Measurements from ENCODE around the gene DUOX2. TPM values are rescaled to one million over a fixed set of nuclear protein-coding genes. Genes with fewer than 3 reads are reported as not detected.
"Not testable (repeated sequence)": the region's sequence is repeated elsewhere in the genome, so short reads cannot be mapped to it uniquely, and the experiment has no call there.

Gene DUOX2
- total RNA-seq, 2 experiments from 2014 or later = 0.02 TPM; not detected in 1

DNA sequence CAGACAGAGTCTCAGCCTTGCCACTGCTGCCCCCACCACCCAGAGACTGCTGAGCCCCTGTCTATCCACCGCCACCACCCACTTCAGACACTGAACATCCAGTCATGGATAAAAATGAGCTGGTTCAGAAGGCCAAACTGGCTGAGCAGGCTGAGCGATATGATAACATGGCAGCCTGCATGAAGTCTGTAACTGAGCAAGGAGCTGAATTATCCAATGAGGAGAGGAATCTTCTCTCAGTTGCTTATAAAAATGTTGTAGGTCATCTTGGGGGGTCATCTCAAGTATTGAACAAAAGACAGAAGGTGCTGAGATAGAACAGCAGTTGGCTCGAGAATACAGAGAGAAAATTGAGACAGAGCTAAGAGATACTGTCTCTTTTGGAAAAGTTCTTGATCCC is 61.3 kb downstream of the DUOX2 start:
- CTCF ChIA-PET = not testable (repeated sequence)
- H3K9me3 Mint-ChIP-seq = peaks cover 19% of the 10 kb centered on the region

GRCh38 chr15:45050587-45050986 is 63.4 kb downstream of the DUOX2 start:
- ChIA-PET POLR2A (no interaction called here), CTCF (no interaction called here)
- Mint-ChIP-seq H3K27me3 (no peaks in the 10 kb centered on the region), H3K4me1 (no peaks in the 10 kb centered on the region), H3K4me3 (no peak overlapping the region), H3K27ac (no peak overlapping the region), H3K9me3 (peaks cover 19% of the 10 kb centered on the region), H3K36me3 (ENCODE audit: low read depth) (peaks cover 33% of the 10 kb centered on the region)
- no peak for DNase-seq

More for the DNA sequence above, 61.3 kb downstream of the DUOX2 start:
- H3K27me3 Mint-ChIP-seq, DNase-seq, POLR2A ChIA-PET, H3K4me3 Mint-ChIP-seq, H3K27ac Mint-ChIP-seq, H3K4me1 Mint-ChIP-seq: not testable (repeated sequence)
- H3K36me3 Mint-ChIP-seq (ENCODE audit: low read depth) = peaks cover 29% of the 10 kb centered on the region

- ChIA-PET POLR2A (no interaction called here), CTCF (interaction anchor here (0.6 kb wide), 1 partner anchor 208 kb away, joined by 3 read pairs; no protein-coding TSS in a partner anchor)
- peaks cover 30% of the 10 kb centered on the region for H3K36me3 Mint-ChIP-seq (ENCODE audit: low read depth)
- no peak overlapping the region for H3K27ac Mint-ChIP-seq
- no peak for DNase-seq
- H3K9me3 Mint-ChIP-seq = peaks cover 19% of the 10 kb centered on the region
- no peaks in the 10 kb centered on the region for H3K4me1 Mint-ChIP-seq
- H3K27me3 Mint-ChIP-seq = no peaks in the 10 kb centered on the region
- no peak overlapping the region for H3K4me3 Mint-ChIP-seq
Measured at GRCh38 chr15:45048794-45049631, 65.0 kb downstream of the DUOX2 start.

DNA sequence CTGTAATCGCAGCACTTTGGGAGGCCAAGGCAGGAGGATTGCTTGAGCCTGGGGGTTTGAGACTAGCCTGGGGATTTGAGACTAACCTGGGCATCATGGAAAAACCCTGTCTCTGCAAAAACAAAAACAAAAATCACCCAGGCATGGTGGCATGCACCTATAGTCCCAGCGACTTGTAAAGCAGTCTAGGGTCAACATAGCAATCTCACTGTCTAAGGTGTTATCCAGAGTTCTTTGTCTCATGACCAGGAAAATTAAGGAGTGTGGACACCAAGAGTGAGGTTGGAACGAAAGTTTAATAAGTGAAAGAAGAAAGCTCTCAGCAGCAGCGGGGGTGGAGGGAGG is 65.6 kb downstream of the DUOX2 start:
- POLR2A ChIA-PET, H3K4me1 Mint-ChIP-seq, H3K27me3 Mint-ChIP-seq, H3K4me3 Mint-ChIP-seq, DNase-seq, H3K27ac Mint-ChIP-seq, CTCF ChIA-PET: not testable (repeated sequence)
- H3K36me3 Mint-ChIP-seq (ENCODE audit: low read depth) = peaks cover 30% of the 10 kb centered on the region
- H3K9me3 Mint-ChIP-seq = peaks cover 19% of the 10 kb centered on the region

- H3K4me1 Mint-ChIP-seq, POLR2A ChIA-PET, DNase-seq, H3K27me3 Mint-ChIP-seq, H3K4me3 Mint-ChIP-seq, CTCF ChIA-PET, H3K27ac Mint-ChIP-seq: not testable (repeated sequence)
- peaks cover 16% of the 10 kb centered on the region for H3K36me3 Mint-ChIP-seq (ENCODE audit: low read depth)
- H3K9me3 Mint-ChIP-seq = peaks cover 10% of the 10 kb centered on the region
Measured at GRCh38 chr15:45044270-45044669, 69.7 kb downstream of the DUOX2 start.

DNA sequence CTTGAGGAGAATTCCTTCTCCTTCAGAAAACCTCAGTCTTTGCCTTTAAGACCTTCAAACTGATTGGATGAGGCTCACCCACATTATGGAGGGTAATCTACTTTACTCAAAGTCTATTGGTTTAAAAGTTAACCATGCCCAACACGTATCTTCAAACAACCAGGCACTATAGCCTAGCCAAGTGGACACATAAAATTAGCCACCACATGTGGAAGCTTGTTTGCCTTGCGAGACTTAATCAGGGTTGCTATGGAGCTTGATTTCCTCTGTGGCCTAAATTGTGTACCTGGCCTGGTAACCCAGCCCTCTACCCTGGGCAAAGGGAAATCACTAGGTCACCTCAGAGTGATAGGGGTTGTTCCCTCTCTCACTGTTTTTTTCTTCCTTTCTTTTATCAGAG is 71.1 kb downstream of the DUOX2 start:
- H3K4me3 Mint-ChIP-seq; H3K9me3 Mint-ChIP-seq; H3K4me1 Mint-ChIP-seq; CTCF ChIA-PET; H3K27ac Mint-ChIP-seq; DNase-seq; POLR2A ChIA-PET; H3K27me3 Mint-ChIP-seq; H3K36me3 Mint-ChIP-seq (ENCODE audit: low read depth): not testable (repeated sequence)

Other genes starting within 250 kb of the DUOX2 start
- not detected for gene TERB2, start 157.5 kb downstream of the DUOX2 start, total RNA-seq
- gene SORD, start 91.0 kb downstream of the DUOX2 start, total RNA-seq = 1 to 10 TPM; 6.0 TPM
- gene DUOXA2, start 154 bp upstream of the DUOX2 start, total RNA-seq = not detected
- not detected for gene DUOXA1, start 15.7 kb upstream of the DUOX2 start, total RNA-seq
- not detected for gene DUOX1, start 15.8 kb upstream of the DUOX2 start, total RNA-seq
- under 1 TPM; 0.79 to 0.92 TPM for gene SHF, start 73.8 kb upstream of the DUOX2 start, total RNA-seq
- not detected for gene SLC28A2, start 138.1 kb upstream of the DUOX2 start, total RNA-seq